IPS-15b (cell line): Measurements from ENCODE around the gene LEF1.

Source experiments
- H3K27me3 ChIP-seq: one replicate; pipeline ENCODE4 v1.6.1; 2013; ENCODE audit warnings: low read length; ENCODE audit not compliant: control insufficient read depth, insufficient read depth
- H3K36me3 ChIP-seq: one replicate; pipeline ENCODE4 v1.6.1; 2013; ENCODE audit warnings: low read length; ENCODE audit not compliant: control insufficient read depth, insufficient read depth
- H3K4me1 ChIP-seq: one replicate; pipeline ENCODE4 v1.6.1; 2013; ENCODE audit warnings: mild to moderate bottlenecking, low read length; ENCODE audit not compliant: control insufficient read depth, insufficient read depth
- H3K4me3 ChIP-seq: one replicate; pipeline ENCODE4 v1.5.1; 2013; ENCODE audit warnings: low read depth, low read length
- H3K9ac ChIP-seq: one replicate; pipeline ENCODE4 v1.6.1; 2013; ENCODE audit warnings: low read depth, mild to moderate bottlenecking, low read length
- H3K9me3 ChIP-seq: one replicate; pipeline ENCODE4 v1.6.1; 2013; ENCODE audit warnings: mild to moderate bottlenecking, low read length; ENCODE audit not compliant: control insufficient read depth, insufficient read depth

Gene LEF1

GRCh38 chr4:108106186-108106585, 62.5 kb downstream of the LEF1 start:
- no peak overlapping the region for H3K9ac ChIP-seq
- no peak overlapping the region for H3K4me3 ChIP-seq
- H3K36me3 ChIP-seq = no peaks in the 10 kb centered on the region
- H3K4me1 ChIP-seq = peaks cover 9% of the 10 kb centered on the region
- H3K9me3 ChIP-seq = no peaks in the 10 kb centered on the region
- peaks cover 2% of the 10 kb centered on the region for H3K27me3 ChIP-seq

GRCh38 chr4:108103099-108103862, 65.5 kb downstream of the LEF1 start:
- Histone ChIP-seq H3K9me3 (no peaks in the 10 kb centered on the region), H3K9ac (no peak overlapping the region), H3K27me3 (no peaks in the 10 kb centered on the region), H3K4me1 (no peaks in the 10 kb centered on the region), H3K4me3 (no peak overlapping the region), H3K36me3 (no peaks in the 10 kb centered on the region)

GRCh38 chr4:108100827-108101226, 67.9 kb downstream of the LEF1 start:
- Histone ChIP-seq H3K9me3 (no peaks in the 10 kb centered on the region), H3K9ac (no peak overlapping the region), H3K36me3 (no peaks in the 10 kb centered on the region), H3K4me1 (no peaks in the 10 kb centered on the region), H3K4me3 (no peak overlapping the region), H3K27me3 (no peaks in the 10 kb centered on the region)

GRCh38 chr4:108099838-108100237, 68.9 kb downstream of the LEF1 start:
- no peaks in the 10 kb centered on the region for H3K4me1 ChIP-seq
- H3K4me3 ChIP-seq = no peak overlapping the region
- H3K9me3 ChIP-seq = no peaks in the 10 kb centered on the region
- no peak overlapping the region for H3K9ac ChIP-seq
- no peaks in the 10 kb centered on the region for H3K27me3 ChIP-seq
- no peaks in the 10 kb centered on the region for H3K36me3 ChIP-seq

- no peaks in the 10 kb centered on the region for H3K36me3 ChIP-seq
- H3K4me1 ChIP-seq = no peaks in the 10 kb centered on the region
- no peak overlapping the region for H3K4me3 ChIP-seq
- no peaks in the 10 kb centered on the region for H3K27me3 ChIP-seq
- no peak overlapping the region for H3K9ac ChIP-seq
- no peaks in the 10 kb centered on the region for H3K9me3 ChIP-seq
Observed at GRCh38 chr4:108097990-108098553, 70.7 kb downstream of the LEF1 start.

- no peak overlapping the region for H3K4me3 ChIP-seq
- no peaks in the 10 kb centered on the region for H3K9me3 ChIP-seq
- no peaks in the 10 kb centered on the region for H3K27me3 ChIP-seq
- H3K36me3 ChIP-seq = no peaks in the 10 kb centered on the region
- no peak overlapping the region for H3K9ac ChIP-seq
- H3K4me1 ChIP-seq = no peaks in the 10 kb centered on the region
Observed at GRCh38 chr4:108094923-108095482, 73.7 kb downstream of the LEF1 start.

- no peak overlapping the region for H3K4me3 ChIP-seq
- H3K4me1 ChIP-seq = no peaks in the 10 kb centered on the region
- no peaks in the 10 kb centered on the region for H3K36me3 ChIP-seq
- H3K9me3 ChIP-seq = no peaks in the 10 kb centered on the region
- H3K27me3 ChIP-seq = no peaks in the 10 kb centered on the region
- no peak overlapping the region for H3K9ac ChIP-seq
Observed at GRCh38 chr4:108094131-108094530, 74.6 kb downstream of the LEF1 start.

GRCh38 chr4:108092288-108092687, 76.4 kb downstream of the LEF1 start:
- no peaks in the 10 kb centered on the region for H3K36me3 ChIP-seq

GRCh38 chr4:108087293-108087967, 81.3 kb downstream of the LEF1 start:
- Histone ChIP-seq H3K27me3 (no peaks in the 10 kb centered on the region), H3K4me1 (no peaks in the 10 kb centered on the region), H3K36me3 (no peaks in the 10 kb centered on the region), H3K9ac (no peak overlapping the region), H3K4me3 (no peak overlapping the region), H3K9me3 (no peaks in the 10 kb centered on the region)

More at GRCh38 chr4:108092288-108092687, 76.4 kb downstream of the LEF1 start:
- Histone ChIP-seq H3K4me3 (no peak overlapping the region), H3K9ac (no peak overlapping the region), H3K4me1 (no peaks in the 10 kb centered on the region), H3K9me3 (no peaks in the 10 kb centered on the region), H3K27me3 (no peaks in the 10 kb centered on the region)

- Histone ChIP-seq H3K9ac (no peak overlapping the region), H3K4me1 (no peaks in the 10 kb centered on the region), H3K4me3 (no peak overlapping the region), H3K9me3 (no peaks in the 10 kb centered on the region), H3K27me3 (no peaks in the 10 kb centered on the region), H3K36me3 (no peaks in the 10 kb centered on the region)
Observed at GRCh38 chr4:108081256-108081655, 87.5 kb downstream of the LEF1 start.

- no peak overlapping the region for H3K4me3 ChIP-seq
- H3K36me3 ChIP-seq = no peaks in the 10 kb centered on the region
- no peaks in the 10 kb centered on the region for H3K27me3 ChIP-seq
- no peaks in the 10 kb centered on the region for H3K9me3 ChIP-seq
- H3K4me1 ChIP-seq = no peaks in the 10 kb centered on the region
- H3K9ac ChIP-seq = no peak overlapping the region
Observed at GRCh38 chr4:108080747-108081146, 88.0 kb downstream of the LEF1 start.
